Measurements from ENCODE around the gene GIGYF1.
"Not testable (repeated sequence)": the region's sequence is repeated elsewhere in the genome, so short reads cannot be mapped to it uniquely, and the experiment has no call there.

Gene GIGYF1

DNA sequence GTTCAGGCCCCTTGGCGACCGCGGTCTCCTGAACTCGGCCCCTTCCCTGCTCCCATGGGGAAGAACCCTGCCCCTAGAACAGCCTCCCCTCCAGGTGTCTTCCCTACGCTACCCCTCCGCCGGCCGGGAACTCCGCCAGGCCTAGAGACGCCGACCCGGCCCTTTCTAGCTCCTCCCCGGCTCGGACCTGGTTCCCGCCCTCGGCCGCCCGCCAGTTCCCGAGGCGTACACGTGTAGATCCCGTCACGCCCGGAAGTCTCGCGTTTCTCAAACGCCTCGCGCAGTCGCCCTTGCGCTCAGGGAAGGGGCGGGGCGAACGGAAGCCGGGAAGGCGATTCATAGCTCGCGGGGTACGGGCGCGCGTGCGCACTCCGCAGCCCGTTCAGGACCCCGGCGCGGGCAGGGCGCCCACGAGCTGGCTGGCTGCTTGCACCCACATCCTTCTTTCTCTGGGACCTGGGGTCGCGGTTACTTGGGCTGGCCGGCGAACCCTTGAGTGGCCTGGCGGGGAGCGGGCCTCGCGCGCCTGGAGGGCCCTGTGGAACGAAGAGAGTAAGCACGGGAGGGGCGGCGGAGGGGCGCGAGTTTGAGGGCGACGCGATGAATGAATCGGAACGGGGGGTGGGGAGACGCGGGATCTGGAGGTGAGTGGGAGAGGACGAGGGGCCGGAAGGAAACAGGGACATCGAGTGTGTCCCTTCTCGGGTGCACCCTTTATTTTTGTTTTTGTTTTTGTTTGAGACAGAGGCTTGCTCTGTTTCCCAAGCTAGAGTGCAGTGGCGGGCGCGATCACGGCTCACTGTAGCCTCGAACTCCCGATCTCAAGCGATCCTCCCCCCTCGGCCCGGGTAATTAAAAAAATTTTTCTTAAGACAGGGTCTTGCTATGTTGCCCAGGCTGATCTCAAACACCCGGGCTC is 12.0 kb upstream of the GIGYF1 start, which contains the start of gene POP7:
Gene POP7 (plus strand): TSS at position 369 of the 919 bp plus-strand sequence. CDS start 710 bp downstream, outside the sequence.
- Histone ChIP-seq H3K27me3 (ENCODE audit: control insufficient read depth, insufficient read depth, low read length) (no peaks in the 10 kb centered on the region), H3K9ac (ENCODE audit: low read length) (peak within 1 kb of the TSS; percentile 96), H3K9me3 (ENCODE audit: control insufficient read depth, low read depth, low read length) (no peaks in the 10 kb centered on the region), H3K4me1 (ENCODE audit: control insufficient read depth, low read depth, low read length) (no peaks in the 10 kb centered on the region), H3K27ac (ENCODE audit: low read length) (peak within 1 kb of the TSS; percentile 90), H3K36me3 (ENCODE audit: control insufficient read depth, low read depth, low read length) (peaks cover 12% of the 10 kb centered on the region), H3K4me3 (ENCODE audit: low read length) (peak within 1 kb of the TSS; percentile 86)

DNA sequence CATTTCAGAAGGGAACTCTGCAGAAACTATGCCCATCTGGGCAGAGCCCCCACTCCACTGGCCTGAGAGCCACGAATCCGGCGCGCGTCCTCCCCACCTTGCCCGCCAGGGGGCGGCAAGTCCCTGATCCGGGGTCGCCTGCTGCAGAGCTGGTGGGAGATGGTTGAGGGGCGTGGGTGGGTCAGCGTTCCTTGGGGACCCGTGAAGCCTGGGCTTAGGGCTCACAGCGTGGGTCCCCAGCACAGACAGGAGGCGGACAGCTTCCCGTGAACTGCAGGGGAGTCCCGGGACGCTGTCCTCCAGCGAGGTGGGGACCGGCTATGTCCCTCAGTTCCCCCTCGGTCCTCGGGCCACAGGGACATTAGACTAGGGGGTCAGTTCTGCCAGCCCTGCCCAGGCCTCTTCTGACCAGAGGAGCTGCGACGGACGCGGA is 11.3 kb upstream of the GIGYF1 start:
- Histone ChIP-seq H3K9me3 (ENCODE audit: control insufficient read depth, low read depth, low read length) (no peaks in the 10 kb centered on the region), H3K9ac (ENCODE audit: low read length) (peak overlapping the region; percentile 96), H3K27ac (ENCODE audit: low read length) (peak overlapping the region; percentile 90), H3K4me1 (ENCODE audit: control insufficient read depth, low read depth, low read length) (no peaks in the 10 kb centered on the region), H3K36me3 (ENCODE audit: control insufficient read depth, low read depth, low read length) (peaks cover 12% of the 10 kb centered on the region), H3K27me3 (ENCODE audit: control insufficient read depth, insufficient read depth, low read length) (no peaks in the 10 kb centered on the region), H3K4me3 (ENCODE audit: low read length) (peak overlapping the region; percentile 86)

DNA sequence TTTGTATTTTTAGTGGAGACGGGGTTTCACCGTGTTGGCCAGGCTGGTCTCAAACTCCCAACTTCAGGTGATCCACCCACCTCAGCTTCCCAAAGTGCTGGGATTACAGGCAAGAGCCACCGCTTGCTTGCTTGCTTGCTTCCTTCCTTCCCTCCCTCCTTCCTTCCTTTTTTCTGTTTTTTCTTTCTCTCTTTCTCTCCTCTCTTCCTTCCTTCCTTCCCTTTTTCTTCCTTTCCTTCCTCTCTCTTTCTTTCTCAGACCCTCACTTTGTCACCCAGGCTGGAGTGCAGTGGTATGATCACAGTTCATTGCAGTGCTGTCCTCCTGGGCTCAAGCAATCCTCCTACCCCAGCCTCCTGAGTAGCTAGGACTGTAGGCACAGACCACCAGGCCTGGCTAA is 7.0 kb upstream of the GIGYF1 start:
- H3K36me3 ChIP-seq (ENCODE audit: control insufficient read depth, low read depth, low read length); H3K9me3 ChIP-seq (ENCODE audit: control insufficient read depth, low read depth, low read length); H3K27ac ChIP-seq (ENCODE audit: low read length); H3K27me3 ChIP-seq (ENCODE audit: control insufficient read depth, insufficient read depth, low read length); H3K9ac ChIP-seq (ENCODE audit: low read length); H3K4me1 ChIP-seq (ENCODE audit: control insufficient read depth, low read depth, low read length); H3K4me3 ChIP-seq (ENCODE audit: low read length): not testable (repeated sequence)

DNA sequence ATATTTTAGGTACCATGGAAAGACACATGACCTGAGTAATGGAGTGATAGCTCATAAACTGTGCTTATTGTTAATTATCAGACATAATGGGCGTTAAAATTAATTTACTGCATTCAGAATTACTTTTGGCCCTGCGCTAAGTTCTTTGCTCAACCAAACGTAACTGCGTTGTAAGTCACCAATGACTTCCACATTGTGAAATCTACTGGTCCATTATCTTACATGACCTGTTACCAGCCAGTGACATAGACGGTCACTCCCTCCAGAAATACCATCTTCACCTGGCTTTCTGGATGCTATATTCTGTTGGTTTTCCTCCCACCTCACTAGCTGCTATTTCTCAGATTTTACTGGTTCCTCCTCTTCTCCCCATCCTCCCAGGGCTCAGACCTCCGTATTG is 5.0 kb upstream of the GIGYF1 start:
- Histone ChIP-seq H3K9me3 (ENCODE audit: control insufficient read depth, low read depth, low read length) (no peaks in the 10 kb centered on the region), H3K4me3 (ENCODE audit: low read length) (no peak overlapping the region), H3K9ac (ENCODE audit: low read length) (no peak overlapping the region), H3K36me3 (ENCODE audit: control insufficient read depth, low read depth, low read length) (no peaks in the 10 kb centered on the region), H3K27ac (ENCODE audit: low read length) (no peak overlapping the region), H3K27me3 (ENCODE audit: control insufficient read depth, insufficient read depth, low read length) (no peaks in the 10 kb centered on the region), H3K4me1 (ENCODE audit: control insufficient read depth, low read depth, low read length) (no peaks in the 10 kb centered on the region)

DNA sequence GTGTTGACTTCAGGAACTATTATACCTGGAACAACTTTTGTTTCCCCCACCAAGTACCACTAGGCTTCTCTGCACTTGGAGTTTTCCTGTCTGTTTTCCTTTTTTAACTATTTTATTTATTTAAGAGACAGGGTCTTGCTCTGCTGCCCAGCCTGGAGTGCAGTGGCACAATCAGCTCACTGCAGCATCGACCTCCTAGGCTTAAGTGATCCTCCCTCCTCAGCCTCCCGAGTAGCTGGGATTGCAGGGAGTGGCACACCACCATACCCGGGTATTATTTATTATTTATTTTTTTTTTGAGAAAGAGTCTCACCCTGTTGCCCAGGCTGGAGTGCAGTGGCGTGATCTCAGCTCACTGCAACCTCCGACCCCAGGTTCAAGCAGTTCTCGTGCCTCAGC is 2.1 kb upstream of the GIGYF1 start:
- H3K4me1 ChIP-seq (ENCODE audit: control insufficient read depth, low read depth, low read length): peaks cover 13% of the 10 kb centered on the region
- H3K9ac ChIP-seq (ENCODE audit: low read length): no peak overlapping the region
- H3K36me3 ChIP-seq (ENCODE audit: control insufficient read depth, low read depth, low read length): peaks cover 6% of the 10 kb centered on the region
- H3K27me3 ChIP-seq (ENCODE audit: control insufficient read depth, insufficient read depth, low read length): no peaks in the 10 kb centered on the region
- H3K9me3 ChIP-seq (ENCODE audit: control insufficient read depth, low read depth, low read length): no peaks in the 10 kb centered on the region
- peak overlapping the region; percentile 2 for H3K27ac ChIP-seq (ENCODE audit: low read length)
- peak overlapping the region; percentile 2 for H3K4me3 ChIP-seq (ENCODE audit: low read length)

DNA sequence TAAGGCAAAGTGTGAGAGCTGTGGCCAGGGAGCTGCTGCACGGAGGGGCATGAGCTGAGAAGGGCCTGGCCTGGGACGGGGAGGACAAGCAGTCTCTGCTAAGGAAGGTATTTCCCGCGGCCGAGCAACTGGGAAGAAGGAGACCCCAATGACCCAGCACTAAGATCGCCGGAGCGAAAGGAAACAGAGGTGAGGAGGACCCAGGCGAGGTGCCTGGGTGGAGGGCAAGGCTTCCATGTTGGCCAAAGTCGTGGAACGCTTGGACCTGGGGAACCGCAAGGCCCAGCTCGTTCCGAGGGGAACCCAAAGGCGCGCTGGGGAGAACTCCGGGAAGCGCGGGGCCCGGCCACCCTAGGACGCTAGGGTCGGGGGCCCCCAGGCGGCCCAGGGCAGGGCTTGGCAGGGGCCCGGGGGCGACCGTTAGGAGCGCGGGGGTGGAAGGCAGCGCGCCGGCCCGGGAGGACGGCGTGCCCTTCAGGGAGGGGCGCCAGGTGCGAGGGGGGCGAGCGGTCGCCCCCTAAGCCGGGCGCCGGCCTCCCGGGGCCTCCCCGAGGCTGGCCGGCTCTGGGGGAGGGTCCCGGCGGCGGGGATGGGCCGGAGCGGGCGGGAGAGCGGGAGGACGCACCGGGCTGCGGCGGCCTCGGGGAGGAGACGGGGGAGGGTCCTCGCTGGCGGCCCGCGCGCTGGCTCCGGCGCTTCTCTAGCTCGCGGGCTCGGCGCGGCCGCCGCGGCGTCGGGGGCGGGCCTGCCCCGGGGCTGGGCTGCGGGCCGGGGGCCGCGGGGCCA is 545 bp downstream of the GIGYF1 start:
- peaks cover 15% of the 10 kb centered on the region for H3K36me3 ChIP-seq (ENCODE audit: control insufficient read depth, low read depth, low read length)
- H3K4me3 ChIP-seq (ENCODE audit: low read length): peak overlapping the region; percentile 88
- peaks cover 13% of the 10 kb centered on the region for H3K4me1 ChIP-seq (ENCODE audit: control insufficient read depth, low read depth, low read length)
- H3K9ac ChIP-seq (ENCODE audit: low read length): peak overlapping the region; percentile 92
- no peaks in the 10 kb centered on the region for H3K27me3 ChIP-seq (ENCODE audit: control insufficient read depth, insufficient read depth, low read length)
- H3K9me3 ChIP-seq (ENCODE audit: control insufficient read depth, low read depth, low read length): no peaks in the 10 kb centered on the region
- H3K27ac ChIP-seq (ENCODE audit: low read length): no peak overlapping the region

DNA sequence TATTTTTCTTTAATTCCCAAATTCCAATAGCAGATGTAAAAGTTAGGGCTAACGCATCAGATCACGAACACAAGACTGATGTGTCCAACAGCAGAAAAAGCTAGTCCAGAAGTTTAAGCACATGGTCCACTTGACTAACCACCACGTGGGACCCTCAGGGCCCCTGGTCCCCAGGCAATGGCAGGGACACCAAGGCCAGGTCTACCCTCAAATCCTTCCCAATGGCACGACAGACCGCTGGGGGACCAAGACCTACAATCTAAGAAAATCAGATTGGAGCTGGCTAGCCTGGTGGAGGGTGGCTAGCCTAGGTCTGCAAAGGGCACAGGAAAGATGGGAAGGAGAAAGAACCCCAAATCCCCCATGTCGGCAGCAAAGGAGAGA is 1.5 kb downstream of the GIGYF1 start:
- H3K27me3 ChIP-seq (ENCODE audit: control insufficient read depth, insufficient read depth, low read length): no peaks in the 10 kb centered on the region
- H3K36me3 ChIP-seq (ENCODE audit: control insufficient read depth, low read depth, low read length): peaks cover 24% of the 10 kb centered on the region
- peak overlapping the region; percentile 88 for H3K4me3 ChIP-seq (ENCODE audit: low read length)
- no peaks in the 10 kb centered on the region for H3K9me3 ChIP-seq (ENCODE audit: control insufficient read depth, low read depth, low read length)
- H3K4me1 ChIP-seq (ENCODE audit: control insufficient read depth, low read depth, low read length): peaks cover 13% of the 10 kb centered on the region
- peak overlapping the region; percentile 92 for H3K9ac ChIP-seq (ENCODE audit: low read length)
- H3K27ac ChIP-seq (ENCODE audit: low read length): no peak overlapping the region

DNA sequence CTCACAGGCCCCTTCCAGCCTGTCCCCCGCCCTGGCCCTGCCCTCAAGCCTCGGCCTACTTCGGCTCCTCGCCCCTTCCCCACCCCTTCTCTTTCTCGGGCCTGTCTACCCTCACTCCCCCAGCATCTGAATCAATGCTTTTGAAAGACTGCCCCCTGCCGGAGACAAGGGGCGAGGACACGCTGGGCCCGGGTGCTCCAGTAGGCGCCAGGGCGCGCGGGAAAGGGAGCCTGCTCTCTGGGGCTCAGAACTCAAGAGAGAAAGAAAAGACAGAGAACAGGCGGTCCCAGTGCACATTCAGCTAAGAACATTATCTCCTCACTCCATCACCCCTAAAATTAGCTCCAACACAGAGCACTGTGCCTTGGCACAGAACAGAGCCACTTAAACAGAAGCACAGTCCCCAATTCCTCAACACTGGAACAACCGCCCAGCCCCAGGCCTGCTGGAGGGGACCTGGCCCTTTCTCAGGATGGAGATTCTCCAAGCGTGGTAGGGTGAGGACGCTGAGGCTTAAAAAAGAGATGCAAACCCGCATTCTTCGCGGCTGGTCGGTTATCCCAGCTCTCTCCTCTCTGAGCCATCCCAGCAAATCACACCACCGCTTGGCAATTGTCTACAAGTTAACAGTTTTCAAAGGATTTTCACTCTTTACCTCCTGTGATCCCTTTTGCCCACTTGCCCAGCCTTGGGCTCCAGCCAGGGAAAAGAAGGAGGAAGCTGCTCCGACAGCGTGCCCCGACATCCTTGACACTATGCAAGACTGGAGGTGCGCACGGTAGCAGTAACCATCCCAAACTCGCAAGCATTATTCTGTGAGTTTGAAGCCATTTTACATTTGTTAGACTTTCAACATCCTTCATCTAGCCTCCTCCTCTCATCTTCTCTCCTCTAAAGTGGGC is 2.1 kb downstream of the GIGYF1 start:
- Histone ChIP-seq H3K4me1 (ENCODE audit: control insufficient read depth, low read depth, low read length) (peaks cover 13% of the 10 kb centered on the region), H3K27ac (ENCODE audit: low read length) (no peak overlapping the region), H3K36me3 (ENCODE audit: control insufficient read depth, low read depth, low read length) (peaks cover 31% of the 10 kb centered on the region), H3K9ac (ENCODE audit: low read length) (peak overlapping the region; percentile 92), H3K27me3 (ENCODE audit: control insufficient read depth, insufficient read depth, low read length) (no peaks in the 10 kb centered on the region), H3K4me3 (ENCODE audit: low read length) (peak overlapping the region; percentile 88), H3K9me3 (ENCODE audit: control insufficient read depth, low read depth, low read length) (no peaks in the 10 kb centered on the region)

DNA sequence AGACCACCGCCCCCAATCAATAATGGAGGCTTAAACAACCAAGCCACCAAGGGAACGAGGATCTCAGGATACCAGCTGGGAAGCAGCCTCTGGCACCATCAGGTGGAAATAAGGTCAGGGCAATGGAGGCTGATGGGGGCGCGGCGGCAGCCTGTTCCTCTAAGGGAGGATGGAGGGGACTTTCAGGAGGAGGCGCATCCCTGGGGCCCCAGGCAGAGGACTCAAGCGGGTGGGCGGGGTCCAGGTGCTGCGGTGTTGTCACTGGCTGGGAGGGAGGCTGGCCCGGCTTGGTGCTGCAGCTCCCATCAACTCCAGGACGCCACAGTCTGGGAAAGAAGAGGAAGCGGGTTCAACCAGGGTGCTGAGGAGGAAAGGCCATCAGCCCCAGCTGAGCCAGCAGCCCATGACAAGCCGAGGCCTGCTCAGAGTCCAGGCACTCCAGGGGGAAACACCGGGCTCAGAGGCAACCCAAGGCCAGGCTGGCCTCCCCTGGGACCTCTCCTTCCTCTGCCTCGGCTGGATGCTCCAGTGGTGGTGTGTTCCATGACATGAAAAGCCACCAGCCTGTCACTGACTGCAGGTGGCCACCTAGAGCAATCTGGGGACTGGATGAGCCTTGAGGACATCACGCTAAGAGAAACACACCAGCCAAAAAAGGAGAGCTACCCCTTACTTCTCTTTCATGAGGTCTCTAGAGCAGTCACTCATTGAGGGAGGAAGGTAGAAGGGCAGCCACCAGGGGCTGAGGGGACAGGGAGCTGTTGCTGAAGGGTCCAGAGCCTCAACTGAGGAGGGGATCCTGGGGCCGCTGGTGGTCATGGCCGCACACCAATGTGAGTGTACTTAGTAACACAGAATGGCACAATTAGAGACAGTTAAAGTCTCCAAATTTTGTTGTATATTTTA is 4.6 kb downstream of the GIGYF1 start:
- peaks cover 55% of the 10 kb centered on the region for H3K36me3 ChIP-seq (ENCODE audit: control insufficient read depth, low read depth, low read length)
- no peak overlapping the region for H3K9ac ChIP-seq (ENCODE audit: low read length)

DNA sequence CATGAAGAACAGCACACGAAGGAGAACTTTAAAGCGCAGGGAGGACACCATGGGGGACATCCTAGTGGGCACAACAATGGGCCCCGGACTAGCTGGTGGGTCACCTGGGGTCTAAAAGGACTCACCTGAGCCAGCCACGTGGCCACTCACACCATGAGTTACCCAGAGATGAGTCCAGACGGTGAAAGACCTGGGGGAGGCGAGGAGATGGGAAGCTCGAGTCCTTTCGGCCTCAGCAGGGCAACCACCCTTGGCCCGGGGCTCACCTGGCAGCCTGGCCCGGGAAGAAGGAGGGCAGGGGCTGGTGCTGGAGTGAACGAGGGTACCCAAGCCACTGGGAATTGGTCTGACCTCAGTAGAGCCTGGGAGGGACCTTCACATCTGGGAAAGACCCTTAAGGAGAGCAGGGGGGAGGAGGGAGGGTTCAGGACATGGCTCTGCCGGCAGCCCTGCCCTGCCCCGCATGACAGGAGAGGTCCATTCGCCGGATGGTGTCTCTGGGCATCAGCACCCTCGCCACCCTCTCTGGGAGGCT is 5.7 kb downstream of the GIGYF1 start:
- H3K27ac ChIP-seq (ENCODE audit: low read length): no peak overlapping the region
- peaks cover 13% of the 10 kb centered on the region for H3K4me1 ChIP-seq (ENCODE audit: control insufficient read depth, low read depth, low read length)
- no peaks in the 10 kb centered on the region for H3K27me3 ChIP-seq (ENCODE audit: control insufficient read depth, insufficient read depth, low read length)
- peaks cover 66% of the 10 kb centered on the region for H3K36me3 ChIP-seq (ENCODE audit: control insufficient read depth, low read depth, low read length)
- H3K9me3 ChIP-seq (ENCODE audit: control insufficient read depth, low read depth, low read length): no peaks in the 10 kb centered on the region
- no peak overlapping the region for H3K9ac ChIP-seq (ENCODE audit: low read length)
- no peak overlapping the region for H3K4me3 ChIP-seq (ENCODE audit: low read length)

More for the DNA sequence above, 4.6 kb downstream of the GIGYF1 start:
- H3K4me3 ChIP-seq (ENCODE audit: low read length): no peak overlapping the region
- no peaks in the 10 kb centered on the region for H3K9me3 ChIP-seq (ENCODE audit: control insufficient read depth, low read depth, low read length)
- peaks cover 13% of the 10 kb centered on the region for H3K4me1 ChIP-seq (ENCODE audit: control insufficient read depth, low read depth, low read length)
- H3K27ac ChIP-seq (ENCODE audit: low read length): no peak overlapping the region
- no peaks in the 10 kb centered on the region for H3K27me3 ChIP-seq (ENCODE audit: control insufficient read depth, insufficient read depth, low read length)
